ENCODE data around the gene CAPN15. TPM values are rescaled to one million over a fixed set of nuclear protein-coding genes. Genes with fewer than 3 reads are reported as not detected.

The CAPN15 gene
- total RNA-seq, 1 donor from 2014 or later: 39.9 TPM

DNA sequence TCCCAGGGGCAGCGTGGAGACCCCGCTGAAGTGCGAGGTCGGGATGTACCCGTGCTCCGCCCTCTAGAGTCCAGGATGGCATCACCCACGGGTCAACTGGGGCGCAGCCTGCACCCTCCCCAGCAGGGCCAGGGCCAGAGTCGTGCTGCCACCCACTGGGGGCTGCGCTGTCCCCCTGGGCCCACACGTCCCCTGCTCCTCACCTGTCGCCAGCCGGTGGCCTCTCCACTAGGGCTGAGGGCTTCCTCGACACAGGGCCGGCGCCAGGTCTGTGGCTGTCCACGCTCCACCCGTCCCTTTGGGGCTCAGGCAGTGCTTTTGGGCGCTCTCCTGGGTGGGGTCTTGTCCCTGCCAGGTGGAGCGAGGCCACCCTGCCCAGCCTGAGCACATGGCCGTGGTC is 21.1 kb downstream of the CAPN15 start:
- Mint-ChIP-seq H3K27ac (ENCODE audit: unreplicated experiment) (no peak overlapping the region), H3K9me3 (ENCODE audit: unreplicated experiment) (no peaks in the 10 kb centered on the region), H3K4me3 (ENCODE audit: unreplicated experiment) (no peak overlapping the region), H3K27me3 (ENCODE audit: unreplicated experiment) (no peaks in the 10 kb centered on the region), H3K36me3 (ENCODE audit: unreplicated experiment) (no peaks in the 10 kb centered on the region), H3K4me1 (ENCODE audit: unreplicated experiment) (peaks cover 2% of the 10 kb centered on the region)
- no peak for TF ChIP-seq CTCF (IDR thresholded peaks at IDR 0.05)
- DNase-seq (ENCODE audit: extremely low spot score, unreplicated experiment): no peak

DNA sequence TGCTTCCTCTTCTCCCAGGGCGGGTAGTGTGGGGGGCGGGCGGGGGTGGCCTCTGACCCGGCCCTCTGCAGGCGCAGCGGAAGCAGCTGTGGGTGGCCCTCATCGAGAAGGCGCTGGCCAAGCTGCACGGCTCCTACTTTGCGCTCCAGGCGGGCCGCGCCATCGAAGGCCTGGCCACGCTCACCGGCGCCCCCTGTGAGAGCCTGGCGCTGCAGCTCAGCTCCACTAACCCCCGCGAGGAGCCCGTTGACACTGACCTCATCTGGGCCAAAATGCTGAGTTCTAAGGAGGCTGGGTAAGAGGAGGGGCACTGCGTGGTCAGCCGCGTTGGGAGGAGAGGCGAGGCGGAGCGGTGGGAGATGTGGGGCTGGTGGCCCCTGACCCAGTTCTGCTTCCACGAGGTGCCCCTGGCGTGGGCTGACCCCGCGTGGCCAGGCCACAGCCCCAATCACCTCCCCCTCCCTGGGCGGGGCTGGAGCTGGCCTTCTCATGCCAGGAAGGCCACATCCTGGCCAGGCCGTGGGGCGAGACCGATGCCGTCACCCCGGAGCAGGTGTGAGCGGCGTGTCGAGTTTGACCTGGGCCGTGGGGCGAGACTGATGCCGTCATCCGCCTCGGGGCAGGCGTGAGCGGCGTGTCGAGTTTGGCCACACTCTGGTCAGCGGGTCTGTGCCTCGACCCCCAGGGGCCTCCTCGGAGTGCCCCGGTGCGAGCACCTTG is 22.2 kb downstream of the CAPN15 start:
- H3K36me3 Mint-ChIP-seq (ENCODE audit: unreplicated experiment): peaks cover 3% of the 10 kb centered on the region
- H3K4me1 Mint-ChIP-seq (ENCODE audit: unreplicated experiment): peaks cover 7% of the 10 kb centered on the region
- H3K9me3 Mint-ChIP-seq (ENCODE audit: unreplicated experiment): no peaks in the 10 kb centered on the region
- H3K27ac Mint-ChIP-seq (ENCODE audit: unreplicated experiment): no peak overlapping the region
- H3K27me3 Mint-ChIP-seq (ENCODE audit: unreplicated experiment): no peaks in the 10 kb centered on the region
- TF ChIP-seq CTCF (IDR thresholded peaks at IDR 0.05): no peak
- H3K4me3 Mint-ChIP-seq (ENCODE audit: unreplicated experiment): no peak overlapping the region
- DNase-seq (ENCODE audit: extremely low spot score, unreplicated experiment): no peak

DNA sequence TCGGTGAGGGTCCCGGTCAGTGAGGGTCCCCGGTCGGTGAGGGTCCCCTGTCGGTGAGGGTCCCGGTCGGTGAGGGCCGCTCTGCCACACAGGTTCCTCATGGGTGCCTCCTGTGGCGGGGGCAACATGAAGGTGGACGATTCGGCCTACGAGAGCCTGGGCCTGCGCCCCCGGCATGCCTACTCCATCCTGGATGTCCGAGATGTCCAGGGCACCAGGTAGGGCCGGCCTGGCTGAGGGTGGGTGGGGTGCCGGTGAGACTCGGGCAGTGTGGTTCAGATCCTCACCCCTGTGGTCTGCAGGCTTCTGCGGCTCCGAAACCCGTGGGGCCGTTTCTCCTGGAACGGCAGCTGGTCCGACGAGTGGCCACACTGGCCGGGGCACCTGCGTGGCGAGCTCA is 23.7 kb downstream of the CAPN15 start:
- Mint-ChIP-seq H3K4me1 (ENCODE audit: unreplicated experiment) (peaks cover 5% of the 10 kb centered on the region), H3K9me3 (ENCODE audit: unreplicated experiment) (no peaks in the 10 kb centered on the region), H3K27me3 (ENCODE audit: unreplicated experiment) (no peaks in the 10 kb centered on the region), H3K4me3 (ENCODE audit: unreplicated experiment) (no peak overlapping the region), H3K36me3 (ENCODE audit: unreplicated experiment) (peaks cover 3% of the 10 kb centered on the region), H3K27ac (ENCODE audit: unreplicated experiment) (no peak overlapping the region)
- DNase-seq (ENCODE audit: extremely low spot score, unreplicated experiment): no peak
- TF ChIP-seq CTCF (IDR thresholded peaks at IDR 0.05): no peak

GRCh38 chr16:552171-552570 is 24.7 kb downstream of the CAPN15 start:
- peaks cover 5% of the 10 kb centered on the region for H3K4me1 Mint-ChIP-seq (ENCODE audit: unreplicated experiment)
- no peak overlapping the region for H3K27ac Mint-ChIP-seq (ENCODE audit: unreplicated experiment)
- peaks cover 3% of the 10 kb centered on the region for H3K36me3 Mint-ChIP-seq (ENCODE audit: unreplicated experiment)
- H3K9me3 Mint-ChIP-seq (ENCODE audit: unreplicated experiment): no peaks in the 10 kb centered on the region
- TF ChIP-seq CTCF (IDR thresholded peaks at IDR 0.05): no peak
- H3K27me3 Mint-ChIP-seq (ENCODE audit: unreplicated experiment): no peaks in the 10 kb centered on the region
- no peak overlapping the region for H3K4me3 Mint-ChIP-seq (ENCODE audit: unreplicated experiment)
- DNase-seq (ENCODE audit: extremely low spot score, unreplicated experiment): no peak

- H3K9me3 Mint-ChIP-seq (ENCODE audit: unreplicated experiment): no peaks in the 10 kb centered on the region
- peaks cover 8% of the 10 kb centered on the region for H3K4me1 Mint-ChIP-seq (ENCODE audit: unreplicated experiment)
- peaks cover 3% of the 10 kb centered on the region for H3K36me3 Mint-ChIP-seq (ENCODE audit: unreplicated experiment)
Measured at GRCh38 chr16:553601-554296, 26.2 kb downstream of the CAPN15 start.

More at GRCh38 chr16:553601-554296, 26.2 kb downstream of the CAPN15 start:
- TF ChIP-seq CTCF (IDR thresholded peaks at IDR 0.05): no peak
- no peak for DNase-seq (ENCODE audit: extremely low spot score, unreplicated experiment)
- peaks cover 2% of the 10 kb centered on the region for H3K27me3 Mint-ChIP-seq (ENCODE audit: unreplicated experiment)
- no peak overlapping the region for H3K4me3 Mint-ChIP-seq (ENCODE audit: unreplicated experiment)
- no peak overlapping the region for H3K27ac Mint-ChIP-seq (ENCODE audit: unreplicated experiment)
